ENCODE results near the gene RRP9. TPM values are rescaled to one million over a fixed set of nuclear protein-coding genes. Genes with fewer than 3 reads are reported as not detected.

The RRP9 gene
- total RNA-seq, 1 donor from 2014 or later = 15.6 TPM

DNA sequence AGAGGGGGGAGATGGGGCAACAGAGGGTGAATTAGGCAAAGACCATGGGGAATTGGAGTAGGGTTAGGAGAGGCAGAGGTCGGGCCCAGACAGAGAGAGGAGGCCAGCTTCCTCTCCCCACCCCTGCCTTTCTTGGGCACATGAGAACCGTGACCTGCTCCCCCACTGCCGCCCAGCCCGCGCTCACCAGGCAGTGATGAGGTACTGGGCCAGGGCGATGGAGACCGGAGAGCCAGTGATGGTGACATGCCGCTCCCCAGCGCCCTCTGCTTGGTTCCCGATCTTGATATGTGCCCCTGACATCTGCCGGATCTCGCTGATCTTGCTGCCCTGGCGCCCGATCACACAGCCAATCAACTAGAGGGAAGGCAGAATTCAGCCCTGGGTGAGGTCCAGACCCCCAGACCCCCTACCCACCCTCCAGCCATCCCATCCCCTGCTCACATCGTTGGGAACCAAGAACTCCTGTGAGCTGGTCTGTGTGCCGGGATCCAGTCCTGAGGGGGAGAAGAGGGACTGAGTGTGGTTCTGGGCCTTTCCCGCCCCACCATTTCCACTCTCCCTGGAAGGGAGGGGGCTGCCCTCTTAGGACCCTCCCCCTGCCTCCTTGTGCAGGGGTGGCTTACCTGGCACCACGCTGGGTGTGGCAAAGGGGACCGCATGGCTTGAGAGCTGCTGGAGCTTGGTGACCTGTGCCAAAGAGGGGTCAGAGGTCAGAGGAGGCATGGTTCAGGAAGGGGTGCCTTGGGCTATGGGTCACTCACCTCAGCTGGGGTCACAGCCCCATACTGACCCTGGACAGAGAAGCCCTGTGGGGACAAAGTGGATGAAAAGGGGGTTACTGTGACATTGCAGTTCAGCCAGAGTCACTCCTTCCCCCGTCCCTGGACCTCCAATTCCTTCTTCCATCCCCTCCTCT is 17.2 kb upstream of the RRP9 start:
- Mint-ChIP-seq H3K4me3 (ENCODE audit: unreplicated experiment) (peak overlapping the region; percentile 76), H3K9me3 (ENCODE audit: unreplicated experiment) (peaks cover 31% of the 10 kb centered on the region), H3K36me3 (ENCODE audit: unreplicated experiment) (no peaks in the 10 kb centered on the region), H3K27ac (ENCODE audit: unreplicated experiment) (peak overlapping the region; percentile 79), H3K4me1 (ENCODE audit: low read depth, unreplicated experiment) (peaks cover 36% of the 10 kb centered on the region), H3K27me3 (ENCODE audit: unreplicated experiment) (peaks cover 28% of the 10 kb centered on the region)
- no peak for DNase-seq
- TF ChIP-seq, protein P1, sequence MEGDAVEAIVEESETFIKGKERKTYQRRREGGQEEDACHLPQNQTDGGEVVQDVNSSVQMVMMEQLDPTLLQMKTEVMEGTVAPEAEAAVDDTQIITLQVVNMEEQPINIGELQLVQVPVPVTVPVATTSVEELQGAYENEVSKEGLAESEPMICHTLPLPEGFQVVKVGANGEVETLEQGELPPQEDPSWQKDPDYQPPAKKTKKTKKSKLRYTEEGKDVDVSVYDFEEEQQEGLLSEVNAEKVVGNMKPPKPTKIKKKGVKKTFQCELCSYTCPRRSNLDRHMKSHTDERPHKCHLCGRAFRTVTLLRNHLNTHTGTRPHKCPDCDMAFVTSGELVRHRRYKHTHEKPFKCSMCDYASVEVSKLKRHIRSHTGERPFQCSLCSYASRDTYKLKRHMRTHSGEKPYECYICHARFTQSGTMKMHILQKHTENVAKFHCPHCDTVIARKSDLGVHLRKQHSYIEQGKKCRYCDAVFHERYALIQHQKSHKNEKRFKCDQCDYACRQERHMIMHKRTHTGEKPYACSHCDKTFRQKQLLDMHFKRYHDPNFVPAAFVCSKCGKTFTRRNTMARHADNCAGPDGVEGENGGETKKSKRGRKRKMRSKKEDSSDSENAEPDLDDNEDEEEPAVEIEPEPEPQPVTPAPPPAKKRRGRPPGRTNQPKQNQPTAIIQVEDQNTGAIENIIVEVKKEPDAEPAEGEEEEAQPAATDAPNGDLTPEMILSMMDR (IDR thresholded peaks at IDR 0.05; ENCODE audit: partially characterized antibody, unreplicated experiment) = no peak

GRCh38 chr3:51957520-51958205 is 16.0 kb upstream of the RRP9 start:
- Mint-ChIP-seq H3K27me3 (ENCODE audit: unreplicated experiment) (peaks cover 33% of the 10 kb centered on the region), H3K4me1 (ENCODE audit: low read depth, unreplicated experiment) (peaks cover 41% of the 10 kb centered on the region), H3K9me3 (ENCODE audit: unreplicated experiment) (peaks cover 38% of the 10 kb centered on the region), H3K4me3 (ENCODE audit: unreplicated experiment) (no peak overlapping the region), H3K27ac (ENCODE audit: unreplicated experiment) (no peak overlapping the region), H3K36me3 (ENCODE audit: unreplicated experiment) (peaks cover 5% of the 10 kb centered on the region)
- DNase-seq = no peak
- TF ChIP-seq, protein P1 (IDR thresholded peaks at IDR 0.05; ENCODE audit: partially characterized antibody, unreplicated experiment) = no peak

GRCh38 chr3:51955893-51956770 is 14.4 kb upstream of the RRP9 start:
- TF ChIP-seq, protein P1 (IDR thresholded peaks at IDR 0.05; ENCODE audit: partially characterized antibody, unreplicated experiment) = peak; percentile 66
- Mint-ChIP-seq H3K4me3 (ENCODE audit: unreplicated experiment) (peak overlapping the region; percentile 46), H3K27me3 (ENCODE audit: unreplicated experiment) (peaks cover 31% of the 10 kb centered on the region)

GRCh38 chr3:51955175-51955892 is 13.6 kb upstream of the RRP9 start, which contains the start of gene GPR62:
GPR62 (plus strand) TSS chr3:51955381; CDS start chr3:51955653, 272 bp downstream.
- peaks cover 5% of the 10 kb centered on the region for H3K36me3 Mint-ChIP-seq (ENCODE audit: unreplicated experiment)
- H3K9me3 Mint-ChIP-seq (ENCODE audit: unreplicated experiment) = peaks cover 30% of the 10 kb centered on the region
- peak within 1 kb of the TSS; percentile 33 for H3K27ac Mint-ChIP-seq (ENCODE audit: unreplicated experiment)
- no peak within 1 kb of the TSS for H3K4me3 Mint-ChIP-seq (ENCODE audit: unreplicated experiment)
- DNase-seq = no peak
- TF ChIP-seq, protein P1 (IDR thresholded peaks at IDR 0.05; ENCODE audit: partially characterized antibody, unreplicated experiment) = no peak
- peaks cover 24% of the 10 kb centered on the region for H3K4me1 Mint-ChIP-seq (ENCODE audit: low read depth, unreplicated experiment)
- peaks cover 25% of the 10 kb centered on the region for H3K27me3 Mint-ChIP-seq (ENCODE audit: unreplicated experiment)

More at GRCh38 chr3:51955893-51956770, 14.4 kb upstream of the RRP9 start:
- no peak overlapping the region for H3K27ac Mint-ChIP-seq (ENCODE audit: unreplicated experiment)
- H3K9me3 Mint-ChIP-seq (ENCODE audit: unreplicated experiment) = peaks cover 34% of the 10 kb centered on the region
- peaks cover 5% of the 10 kb centered on the region for H3K36me3 Mint-ChIP-seq (ENCODE audit: unreplicated experiment)
- peak; percentile 71 for DNase-seq
- peaks cover 28% of the 10 kb centered on the region for H3K4me1 Mint-ChIP-seq (ENCODE audit: low read depth, unreplicated experiment)

All from glutamatergic neuron (in vitro differentiated cells).